ENCODE measurements around the gene PARVG. TPM values are rescaled to one million over a fixed set of nuclear protein-coding genes. Genes with fewer than 3 reads are reported as not detected.

Gene PARVG
- total and polyA plus RNA-seq, 3 experiments from 2014 or later: 56.0 to 94.4 (median 57.4) TPM

- ChIA-PET CTCF (no interaction called here), POLR2A (no interaction called here)
- DNase-seq: no peak
- H3K36me3 Mint-ChIP-seq: no peaks in the 10 kb centered on the region
- H3K4me1 Mint-ChIP-seq: peaks cover 0 to 8% (median 0%) of the 10 kb centered on the region in 3 donors
- no peak overlapping the region for H3K27ac Mint-ChIP-seq
- no peaks in the 10 kb centered on the region for H3K36me3 ChIP-seq (ENCODE audit: insufficient read depth, low read length)
- H3K27ac ChIP-seq (ENCODE audit: low read depth, low read length): no peak overlapping the region
- no peak overlapping the region for H3K4me3 Mint-ChIP-seq
- peaks cover 14 to 24% of the 10 kb centered on the region in 2 donors for H3K27me3 Mint-ChIP-seq
- peaks cover 0 to 2% (median 0%) of the 10 kb centered on the region in 5 donors for H3K9me3 Mint-ChIP-seq
- H3K4me1 ChIP-seq (ENCODE audit: insufficient read depth, low read length): no peaks in the 10 kb centered on the region
- H3K9me3 ChIP-seq (ENCODE audit: low read length): no peaks in the 10 kb centered on the region
- no peak overlapping the region for H3K4me3 ChIP-seq (ENCODE audit: low read length)
- H3K27me3 ChIP-seq (ENCODE audit: insufficient read depth, low read length, poor library complexity, severe bottlenecking): no peaks in the 10 kb centered on the region
Measured at GRCh38 chr22:44256556-44257485, 76.1 kb downstream of the PARVG start.

Other genes with a start within 250 kb of the PARVG start
- 10 to 100 TPM; 58.8 to 61.3 TPM for gene SAMM50, start 225.5 kb upstream of the PARVG start, total RNA-seq
- 67.2 TPM for gene SAMM50, start 225.5 kb upstream of the PARVG start, polyA plus RNA-seq
- gene PARVB, start 156.6 kb upstream of the PARVG start, total RNA-seq: 10 to 100 TPM; 82.1 to 84.3 TPM
- gene PARVB, start 156.6 kb upstream of the PARVG start, polyA plus RNA-seq: 6.2 TPM
- not detected for gene SHISAL1, start 132.0 kb downstream of the PARVG start, total RNA-seq
- not detected for gene SHISAL1, start 132.0 kb downstream of the PARVG start, polyA plus RNA-seq

Data from CD8-positive, alpha-beta memory T cell (primary cell).